Suppressor macrophage (primary cell): Measurements from ENCODE around the gene DLG2.
A peak's percentile ranks its signal among the peaks of the same experiment; 100 is the strongest.

Experiments
- DNase-seq, 4 experiments: peaks; one replicate each; pipeline ENCODE4 v3.0.0-alpha.2; 2020 to 2022

Gene DLG2

DNA sequence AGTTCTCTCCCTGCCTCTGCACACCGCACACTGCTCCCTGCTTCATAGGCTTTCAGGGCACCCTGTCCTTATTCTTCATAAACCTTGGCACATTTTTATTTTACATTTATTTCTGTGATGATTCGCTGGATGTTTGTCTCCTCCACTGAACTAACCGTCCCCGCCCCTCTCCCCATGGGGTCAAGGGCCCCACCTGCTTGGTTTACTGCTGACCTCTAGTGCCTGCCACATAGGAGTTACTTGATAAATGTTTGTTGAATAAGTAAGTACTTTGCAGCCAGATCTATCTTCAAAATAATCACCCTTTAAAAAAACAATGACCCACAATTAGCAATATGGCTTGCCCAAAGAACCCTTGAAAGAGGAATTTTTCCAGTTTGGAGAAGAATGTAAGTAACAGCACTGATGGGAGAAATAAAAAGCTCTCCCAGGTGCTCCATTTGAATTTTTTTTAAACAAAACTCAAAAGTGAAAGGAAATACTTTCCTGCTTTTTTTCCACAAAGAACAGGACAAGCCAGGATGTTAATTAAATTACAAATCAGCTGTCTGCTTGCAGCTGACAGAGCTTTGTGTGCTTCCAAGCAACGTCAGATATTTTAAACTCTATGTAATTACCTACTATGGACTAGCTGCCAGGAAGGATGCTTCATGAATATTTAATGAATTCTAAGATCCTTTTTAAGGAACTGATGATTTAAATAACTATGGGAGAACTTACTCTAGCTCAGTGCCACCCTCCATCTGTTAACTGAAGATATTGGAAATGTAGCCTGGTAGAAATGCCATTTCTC, 1083.6 kb downstream of the DLG2 start:
- no peak for DNase-seq

DNA sequence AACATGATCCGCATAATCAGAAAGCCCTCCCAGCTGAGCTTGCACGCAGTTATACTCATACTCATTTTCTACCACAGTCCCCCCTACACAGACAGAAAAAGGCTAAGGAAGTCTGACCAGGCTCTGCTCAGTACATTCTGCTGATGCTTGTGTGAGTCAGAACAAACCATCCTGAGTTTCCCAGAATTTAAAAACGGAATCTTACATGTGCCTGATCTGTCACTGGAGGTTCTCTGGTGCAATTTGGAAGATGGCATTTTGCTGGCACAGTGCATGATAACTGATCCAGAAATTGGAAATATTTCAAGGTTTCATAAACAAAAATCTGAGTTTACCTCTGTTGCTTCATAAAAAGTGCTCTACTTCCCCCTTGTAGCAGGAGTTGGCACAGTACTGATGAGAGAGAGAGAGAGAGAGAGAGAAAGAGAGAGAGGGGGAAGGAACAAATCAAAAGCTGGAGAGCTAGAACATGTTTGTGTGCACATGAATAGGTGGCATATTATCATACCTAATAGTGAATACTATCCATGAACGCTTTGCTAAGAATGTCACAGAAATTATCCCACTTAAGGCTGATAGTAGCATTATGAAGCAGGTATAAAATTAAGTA, 1085.3 kb downstream of the DLG2 start:
- DNase-seq = no peak

DNA sequence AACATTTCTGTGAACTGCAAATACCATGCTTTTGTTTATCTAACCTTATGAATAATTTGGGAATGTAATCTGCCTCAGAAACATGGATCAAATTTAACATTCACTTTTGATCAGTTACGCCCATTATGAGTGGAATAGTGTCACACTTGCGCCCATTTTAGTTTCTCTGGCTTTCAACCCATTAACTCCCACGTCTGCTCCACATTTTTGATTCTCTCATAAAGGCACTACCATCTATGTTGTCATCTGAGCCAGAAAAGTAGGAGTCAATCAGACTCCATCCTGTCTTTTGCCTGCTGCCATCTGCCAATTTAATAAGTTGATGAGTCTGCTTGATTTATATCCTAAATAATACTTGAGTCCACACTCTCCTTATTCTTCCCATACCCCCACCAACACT, 1090.7 kb downstream of the DLG2 start:
- no peak for DNase-seq

DNA sequence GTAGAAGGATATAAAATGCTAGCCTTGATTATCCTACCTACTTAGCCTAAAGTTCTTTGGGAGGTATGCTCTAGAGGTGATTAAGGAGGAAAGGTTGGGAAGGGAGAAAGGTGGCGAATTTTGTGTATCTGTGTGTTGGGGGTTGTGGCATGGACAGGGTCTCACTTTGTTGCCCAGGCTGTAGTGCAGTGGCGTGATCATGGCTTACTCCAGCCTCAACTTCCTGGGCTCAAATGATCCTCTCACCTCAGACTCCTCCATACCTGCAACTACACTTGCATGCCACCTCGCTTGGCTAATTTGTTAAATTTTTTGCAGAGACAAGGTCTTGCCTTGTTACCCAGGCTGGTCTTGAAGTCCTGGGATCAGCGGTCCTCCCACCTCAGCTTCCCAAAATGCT, 1094.8 kb downstream of the DLG2 start:
- DNase-seq = no peak

DNA sequence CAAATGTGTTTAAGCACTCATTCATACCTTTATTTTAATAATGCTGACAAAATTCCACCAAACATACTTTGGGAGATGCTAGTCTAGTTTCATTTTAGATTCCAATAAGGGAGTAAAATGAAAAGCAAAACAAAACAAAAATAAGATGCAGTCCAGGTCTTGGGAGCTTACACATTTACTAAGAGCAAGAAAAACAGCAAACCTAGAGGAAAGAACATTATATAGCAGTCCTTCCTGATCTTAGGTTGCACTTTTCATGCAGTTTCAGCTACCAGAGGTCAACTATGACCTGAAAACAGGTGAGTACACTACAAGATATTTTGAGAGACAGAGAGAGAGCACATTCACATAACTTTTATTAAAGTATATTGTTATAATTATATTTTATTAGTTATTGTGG, 1100.9 kb downstream of the DLG2 start:
- no peak for DNase-seq

DNA sequence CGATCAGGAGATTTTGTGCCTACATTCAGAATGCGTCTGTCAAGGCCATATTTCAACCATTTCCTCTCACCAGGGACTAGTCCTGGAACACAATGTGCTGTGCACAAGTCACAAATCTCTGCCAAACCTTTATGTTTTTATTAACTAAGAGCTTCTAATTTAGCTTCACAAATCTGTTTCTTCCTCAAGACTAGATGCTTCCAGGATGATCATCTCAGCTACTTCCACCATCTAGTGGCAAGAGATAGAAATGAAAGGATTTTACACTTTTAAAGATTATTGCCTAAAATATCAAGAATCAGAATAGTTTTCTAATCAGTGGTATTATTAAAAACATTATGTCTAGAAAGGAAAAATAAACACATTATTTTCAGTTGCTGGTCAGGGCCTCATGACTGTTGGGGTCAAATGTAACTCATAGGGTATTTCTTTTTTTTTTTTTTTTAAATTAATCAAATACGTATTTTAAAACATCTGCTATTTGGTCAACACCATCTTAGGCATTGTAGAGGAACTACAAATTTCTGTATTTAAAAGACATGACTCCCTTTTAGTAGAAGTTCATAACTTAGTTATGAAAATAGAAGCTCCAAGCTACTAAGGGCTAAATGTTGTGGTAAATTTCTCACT, 1102.6 kb downstream of the DLG2 start:
- DNase-seq = no peak

DNA sequence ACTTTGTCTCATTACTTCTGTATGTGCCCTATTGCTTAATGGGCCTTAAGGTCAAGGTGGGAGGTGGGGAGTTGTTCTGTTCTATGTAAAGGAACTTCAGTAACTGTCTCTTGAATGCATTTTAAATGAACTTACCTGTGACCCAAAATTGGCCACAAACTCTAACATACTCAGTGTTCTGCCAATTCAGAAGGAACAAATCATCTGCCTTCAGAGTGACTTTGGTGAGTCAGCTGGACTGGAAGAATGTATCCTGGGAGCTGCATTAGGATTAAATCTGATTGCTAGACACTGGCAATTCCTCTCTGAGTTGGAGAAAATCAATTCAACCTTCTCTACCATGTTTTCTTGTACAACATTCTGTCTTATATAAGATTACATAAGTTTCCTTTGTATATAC, 1104.8 kb downstream of the DLG2 start:
- no peak for DNase-seq

DNA sequence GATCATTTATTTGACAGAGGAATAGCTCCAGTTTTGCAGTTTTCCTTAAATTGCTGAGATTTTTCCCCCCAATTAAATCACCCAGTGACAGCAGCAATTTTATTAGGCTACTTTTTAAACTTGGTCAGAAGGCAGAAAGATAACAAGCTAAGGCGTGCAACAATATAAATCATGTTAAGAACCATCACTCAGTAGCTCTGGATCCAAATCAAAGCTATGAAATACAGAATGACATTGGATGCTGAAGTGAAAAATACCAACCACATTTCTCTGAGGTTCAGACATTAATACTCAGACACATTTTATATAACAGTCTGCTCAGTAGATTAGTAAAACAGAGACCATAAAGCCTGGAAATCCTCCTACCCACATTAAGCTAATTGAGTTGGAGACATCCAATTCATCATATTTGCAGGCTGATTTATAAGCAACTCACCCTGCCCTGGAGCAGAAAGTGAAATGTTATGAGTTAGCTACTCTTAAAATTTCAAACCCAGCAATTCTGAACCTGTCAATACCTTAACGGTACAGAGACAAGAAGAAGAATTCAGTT, 1108.4 kb downstream of the DLG2 start:
- no peak for DNase-seq

DNA sequence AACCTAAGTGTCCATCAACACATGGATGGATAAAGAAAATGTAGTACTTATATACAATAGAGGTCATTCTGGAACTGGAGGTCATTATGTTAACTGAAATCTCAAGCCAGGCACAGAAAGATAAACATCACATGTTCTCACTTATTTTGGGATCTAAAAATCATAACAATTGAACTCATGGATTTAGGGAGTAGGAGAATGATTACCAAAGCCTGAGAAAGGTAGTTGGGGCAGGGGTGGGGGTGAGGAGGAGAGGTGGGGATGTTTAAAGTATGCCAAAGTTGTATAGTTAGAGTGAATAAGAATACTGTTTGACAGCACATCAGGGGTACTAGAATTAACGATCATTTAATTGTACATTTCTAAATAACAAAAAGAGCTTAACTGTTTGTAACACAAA, 1112.7 kb downstream of the DLG2 start:
- DNase-seq = no peak

DNA sequence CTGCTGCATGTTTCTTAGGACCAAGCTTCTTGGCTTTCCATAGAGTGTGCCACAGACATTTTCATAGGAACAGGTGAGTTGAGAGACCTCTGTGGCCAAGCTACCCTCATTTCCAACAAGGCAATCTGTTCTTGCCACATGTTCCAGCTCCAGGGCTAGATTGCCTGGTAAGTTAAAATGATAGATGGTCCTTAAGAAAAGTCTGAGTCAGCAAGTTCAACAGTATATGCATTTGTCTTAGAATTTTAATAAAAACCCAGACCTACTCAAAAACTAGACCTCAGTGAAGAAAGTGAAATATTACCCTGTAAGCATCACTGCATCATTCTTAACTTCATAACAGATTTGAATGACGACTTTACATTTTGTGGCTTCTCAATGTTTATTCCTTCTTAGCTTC, 1123.6 kb downstream of the DLG2 start:
- no peak for DNase-seq

DNA sequence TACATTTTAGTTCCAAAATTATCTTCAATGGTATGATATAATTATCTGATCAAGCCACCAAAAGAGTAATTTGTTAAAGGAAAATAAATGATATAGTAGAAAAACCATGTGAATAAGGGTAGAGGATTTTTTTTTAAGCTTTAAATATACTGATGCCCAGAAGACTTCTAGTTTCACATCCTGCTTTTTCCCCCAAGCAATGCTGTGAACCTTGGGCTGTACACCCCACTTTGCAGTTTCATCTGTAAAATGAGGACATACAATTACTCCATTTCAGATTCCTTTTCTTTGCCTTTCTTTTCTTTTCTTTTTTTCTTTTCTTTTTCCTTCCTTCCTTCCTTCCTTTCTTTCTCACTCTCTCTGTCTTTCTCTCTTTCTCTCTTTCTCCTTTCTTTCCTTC, 1125.4 kb downstream of the DLG2 start:
- DNase-seq = peak in 1 of 4 experiments; percentile 2

DNA sequence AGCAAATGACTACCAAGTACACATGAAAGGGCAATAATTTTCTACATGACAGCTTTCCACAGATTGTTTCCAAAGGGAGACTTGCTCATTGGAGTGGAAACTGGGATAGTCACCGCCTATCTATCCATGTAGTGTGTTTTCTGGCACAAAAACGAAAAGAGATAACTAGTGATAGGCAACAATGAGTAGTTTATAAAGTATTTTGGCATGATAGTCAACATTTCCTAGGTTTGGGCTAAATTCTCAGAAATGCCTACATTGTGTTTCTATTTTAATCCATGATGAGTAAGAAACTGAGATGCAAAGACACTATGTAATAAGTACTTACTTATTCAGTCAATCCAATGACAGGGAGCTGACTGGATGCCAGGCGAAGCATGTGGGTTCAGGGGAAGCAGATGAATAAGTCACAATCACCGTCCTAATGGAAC, 1129.1 kb downstream of the DLG2 start:
- no peak for DNase-seq

DNA sequence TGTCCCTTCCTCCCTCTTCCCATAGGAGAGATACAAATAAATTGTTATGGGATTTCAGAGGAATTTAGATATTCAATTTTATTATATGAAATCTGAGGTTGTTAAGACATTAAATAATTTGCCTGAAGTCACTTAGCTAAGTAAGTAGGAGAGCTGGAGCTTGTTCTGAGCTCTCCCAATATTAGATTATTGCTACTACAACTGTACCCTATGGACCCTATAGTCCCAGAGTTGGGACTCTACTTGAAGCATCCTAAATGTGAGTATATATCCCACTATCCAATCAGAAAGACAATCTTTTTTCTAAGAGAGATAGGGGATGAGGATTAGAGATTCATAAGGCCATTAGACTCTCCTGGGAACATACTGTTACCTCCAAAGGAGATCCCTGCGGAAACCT, 1130.0 kb downstream of the DLG2 start:
- DNase-seq = no peak

DNA sequence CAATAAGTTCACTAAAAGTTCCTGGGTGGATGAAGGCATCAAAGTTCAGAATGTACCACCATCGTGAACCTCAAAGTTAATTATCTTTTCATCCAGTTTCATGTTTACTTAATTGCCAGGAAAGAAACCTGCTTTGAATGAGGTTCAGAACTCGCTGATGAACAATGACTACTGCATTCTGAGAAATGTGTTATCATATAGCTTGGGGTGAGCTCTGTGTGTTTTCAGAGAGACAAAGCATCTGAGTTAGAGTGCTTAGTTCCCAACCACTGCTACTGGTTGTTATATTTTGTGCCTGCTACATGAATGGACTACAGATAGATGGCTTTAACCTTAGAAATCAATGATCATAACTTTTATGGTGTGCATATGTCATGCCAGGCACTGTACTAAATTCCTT, 1131.0 kb downstream of the DLG2 start:
- DNase-seq = no peak

DNA sequence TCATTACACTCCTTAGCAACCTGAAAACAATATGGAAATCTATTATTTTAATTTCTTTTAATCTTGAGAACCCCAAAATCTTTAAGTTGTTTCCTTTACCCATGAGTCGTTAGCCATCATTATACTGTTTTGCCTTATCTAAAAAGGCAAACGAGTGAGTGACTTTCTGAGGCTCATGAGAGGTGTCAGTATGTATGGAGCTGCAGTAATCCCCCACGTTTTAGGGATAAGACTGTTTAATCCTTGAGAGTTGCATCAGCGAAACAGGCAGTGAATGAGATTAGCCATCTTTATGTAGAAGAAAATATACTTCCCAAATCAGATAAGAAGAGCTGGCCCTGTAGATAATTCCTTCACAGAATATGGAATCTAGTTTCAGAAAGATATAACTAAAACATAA, 1147.0 kb downstream of the DLG2 start:
- no peak for DNase-seq

DNA sequence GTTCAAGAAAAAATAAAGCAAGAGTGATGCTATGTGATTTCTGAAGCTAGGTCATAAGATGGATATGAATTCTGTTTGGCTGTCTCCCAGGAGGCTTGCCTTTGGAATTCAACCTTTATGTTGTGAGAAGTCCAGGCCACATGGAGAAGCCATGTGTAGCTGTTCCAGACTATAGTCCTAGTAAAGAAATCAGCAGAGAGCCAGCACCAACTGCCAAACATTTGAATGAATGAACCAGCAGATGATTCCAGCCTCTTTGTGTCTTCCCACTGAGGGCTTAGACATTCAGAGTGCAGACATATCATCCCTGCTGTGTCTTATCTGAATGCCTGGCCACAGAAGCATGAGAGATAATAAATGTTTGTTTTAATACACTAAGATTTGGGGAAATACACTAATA, 1150.6 kb downstream of the DLG2 start:
- no peak for DNase-seq

DNA sequence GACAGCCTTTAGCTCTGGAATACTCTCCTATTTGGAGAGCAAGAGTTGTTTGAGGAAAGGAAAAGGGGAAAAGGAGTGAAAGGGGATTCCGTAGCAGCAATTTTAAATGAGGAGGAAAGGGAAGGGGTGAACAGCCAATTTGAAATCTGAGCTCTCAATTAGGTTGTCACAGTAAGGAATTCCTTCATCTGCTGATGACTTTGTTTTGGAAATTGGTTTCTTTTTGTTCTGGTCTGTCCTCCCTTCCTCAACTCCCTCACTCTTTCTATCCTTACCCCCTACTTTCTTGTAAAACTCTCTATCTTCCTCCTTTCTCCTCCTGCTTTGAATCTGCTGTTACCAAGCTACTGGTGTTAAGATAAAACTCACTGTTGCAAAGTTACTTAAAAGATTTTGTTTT, 1155.6 kb downstream of the DLG2 start:
- no peak for DNase-seq

DNA sequence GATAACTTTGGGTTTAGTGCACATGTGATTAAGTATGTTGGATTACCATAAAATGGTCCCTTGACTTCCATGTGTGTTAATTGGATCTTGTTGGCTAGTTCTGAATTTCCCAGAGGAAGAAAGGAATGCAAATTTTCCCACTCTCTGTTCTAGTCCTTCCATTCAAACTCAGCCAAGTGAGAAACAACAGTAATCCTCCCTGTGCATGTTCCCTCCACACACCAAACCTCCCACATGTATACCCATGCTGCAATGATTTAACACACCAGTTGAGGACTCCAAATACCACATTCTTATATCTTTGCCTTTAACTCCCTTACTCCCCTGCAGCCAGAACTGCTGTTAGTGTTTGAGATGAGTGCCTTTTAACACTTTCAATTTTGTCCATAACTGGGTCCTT, 1158.9 kb downstream of the DLG2 start:
- DNase-seq = no peak

DNA sequence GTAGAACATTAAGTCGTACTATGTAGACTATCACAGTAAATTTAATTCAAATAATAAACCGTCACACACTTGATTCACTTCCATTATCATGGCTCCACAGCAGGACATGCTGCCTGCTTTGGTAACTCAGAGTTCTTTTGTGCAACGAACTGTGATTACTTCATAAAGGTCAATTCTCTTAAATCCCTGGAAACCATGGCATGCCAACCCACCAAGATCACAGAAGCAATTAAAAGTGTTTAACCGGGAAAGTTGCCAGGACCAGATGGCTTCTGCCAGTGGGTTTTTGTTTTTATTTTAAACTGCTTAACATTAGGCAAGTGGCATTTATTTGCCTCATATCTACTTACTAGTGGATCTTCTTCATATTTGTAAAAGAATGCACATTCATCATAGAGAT, 1162.1 kb downstream of the DLG2 start:
- DNase-seq = no peak

DNA sequence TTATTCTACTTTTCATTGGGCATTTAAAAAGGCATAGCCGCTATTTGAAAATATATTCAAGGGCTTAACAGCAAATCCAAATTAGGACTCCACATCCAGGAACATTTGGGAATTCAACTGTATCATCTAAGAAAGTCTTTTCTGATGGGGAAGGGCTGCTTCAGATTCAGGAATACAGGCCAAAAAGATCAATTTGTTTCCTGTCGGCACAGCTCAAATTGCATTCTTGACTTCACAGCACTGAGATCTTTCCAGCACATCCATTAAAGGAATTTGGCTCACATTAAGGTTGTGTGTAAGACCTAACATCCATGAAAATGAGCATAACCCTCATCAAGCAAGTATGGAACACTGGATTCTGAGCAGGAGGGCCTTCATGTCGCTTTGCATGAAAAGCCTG, 1171.5 kb downstream of the DLG2 start:
- no peak for DNase-seq

DNA sequence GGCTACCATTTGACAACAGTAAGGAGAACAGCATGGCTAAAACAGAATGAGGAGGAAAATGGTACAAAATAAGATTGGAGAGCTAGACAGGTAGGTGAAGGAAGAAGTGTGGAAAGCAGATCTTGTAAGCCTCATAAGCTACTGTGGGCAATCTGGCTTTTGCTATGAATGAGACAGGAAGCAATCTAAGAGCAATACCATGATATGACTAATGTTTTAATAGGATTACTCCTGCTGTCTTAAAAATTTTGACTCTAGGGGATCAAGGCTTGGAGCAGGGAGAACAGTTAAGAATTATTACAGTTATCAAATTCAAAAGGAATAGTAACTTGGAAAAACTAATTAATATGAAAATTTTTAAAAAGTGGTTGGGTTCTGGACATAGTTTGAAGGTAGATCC, 1174.9 kb downstream of the DLG2 start:
- DNase-seq = no peak

DNA sequence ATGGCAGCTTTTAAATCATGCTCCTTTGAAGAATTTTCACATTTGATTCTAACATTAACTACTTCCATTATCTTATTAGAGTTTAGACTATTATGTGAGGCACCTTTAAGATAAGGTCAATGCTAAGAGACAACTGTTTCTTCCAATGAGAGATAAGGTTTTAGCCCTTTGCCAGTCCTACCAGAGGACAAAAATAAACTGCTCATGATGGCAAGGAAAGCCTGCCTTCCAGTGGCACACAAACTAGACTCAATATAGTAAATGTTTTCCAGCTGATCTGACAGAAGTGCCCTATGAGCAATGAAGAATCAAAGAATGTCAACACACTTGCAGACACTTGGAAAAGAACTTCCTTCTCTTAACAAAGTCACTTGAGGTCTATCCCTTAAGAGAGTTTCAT, 1188.6 kb downstream of the DLG2 start:
- no peak for DNase-seq

DNA sequence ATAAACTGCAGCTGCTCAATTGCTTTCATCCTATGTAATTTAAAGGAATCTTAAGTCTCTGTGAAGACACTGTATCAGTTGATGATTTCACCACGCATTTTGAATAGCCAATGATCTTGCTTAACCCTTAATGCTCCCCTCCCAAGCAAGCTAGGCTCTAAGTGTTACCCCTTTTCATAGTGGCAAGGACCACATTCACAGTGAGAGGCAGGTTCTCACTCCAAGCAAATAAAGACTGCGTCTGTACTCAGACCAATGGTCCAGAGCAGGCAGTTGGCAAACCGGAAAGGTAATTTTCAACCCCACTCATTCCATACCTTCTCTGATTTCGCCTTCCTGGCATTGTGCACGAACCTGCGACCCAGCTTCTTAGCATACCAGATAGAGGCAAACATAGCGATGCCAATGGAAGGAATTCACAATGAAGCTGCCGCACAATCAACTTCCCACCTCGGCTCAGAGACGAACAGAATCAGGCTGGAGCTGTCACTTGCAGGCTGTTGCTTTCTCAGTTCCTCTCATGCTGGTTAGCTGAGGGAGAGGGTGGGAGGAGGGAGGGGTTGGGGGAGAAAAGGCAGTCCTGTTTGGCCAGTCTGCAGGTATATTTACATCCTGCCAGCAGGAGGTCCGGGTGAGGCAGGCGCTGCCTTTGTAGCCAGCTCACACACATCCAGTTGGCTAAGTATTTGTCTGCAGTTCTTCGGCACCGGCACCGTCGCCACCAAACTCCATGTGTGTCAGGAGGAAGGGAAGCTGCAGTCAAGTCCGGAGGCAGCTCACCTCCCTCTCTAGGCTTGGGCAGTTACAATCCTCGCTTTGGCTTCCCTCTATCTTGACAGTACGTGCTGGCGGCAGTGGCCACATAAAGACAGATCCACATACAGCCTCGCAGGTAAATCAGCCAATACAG, 1189.8 kb downstream of the DLG2 start:
- DNase-seq = no peak
